Jurkat, Clone E6-1 (cell line): ENCODE measurements around the gene FUBP3. TPM values are rescaled to one million over a fixed set of nuclear protein-coding genes. Genes with fewer than 3 reads are reported as not detected.
A peak's percentile ranks its signal among the peaks of the same experiment; 100 is the strongest.

ENCODE experiments used
- DNase-seq: peaks from one replicate; pipeline ENCODE4 v3.0.0-alpha.2; 2011; ENCODE audit warnings: low read depth, low spot score
- H3K4me3 ChIP-seq: 2 replicates; pipeline ENCODE4 v1.5.1; 2011; ENCODE audit warnings: mild to moderate bottlenecking, low read length, control low read depth, moderate library complexity
- polyA plus RNA-seq: library from polyadenylated mRNA; unstranded; fragments of >200 nt; gene quantifications from one replicate; pipeline ENCODE4 v1.2.1, GENCODE V29; 2012; ENCODE audit warnings: missing spikeins; ENCODE audit not compliant: insufficient read length, insufficient read depth

The FUBP3 gene, protein sequence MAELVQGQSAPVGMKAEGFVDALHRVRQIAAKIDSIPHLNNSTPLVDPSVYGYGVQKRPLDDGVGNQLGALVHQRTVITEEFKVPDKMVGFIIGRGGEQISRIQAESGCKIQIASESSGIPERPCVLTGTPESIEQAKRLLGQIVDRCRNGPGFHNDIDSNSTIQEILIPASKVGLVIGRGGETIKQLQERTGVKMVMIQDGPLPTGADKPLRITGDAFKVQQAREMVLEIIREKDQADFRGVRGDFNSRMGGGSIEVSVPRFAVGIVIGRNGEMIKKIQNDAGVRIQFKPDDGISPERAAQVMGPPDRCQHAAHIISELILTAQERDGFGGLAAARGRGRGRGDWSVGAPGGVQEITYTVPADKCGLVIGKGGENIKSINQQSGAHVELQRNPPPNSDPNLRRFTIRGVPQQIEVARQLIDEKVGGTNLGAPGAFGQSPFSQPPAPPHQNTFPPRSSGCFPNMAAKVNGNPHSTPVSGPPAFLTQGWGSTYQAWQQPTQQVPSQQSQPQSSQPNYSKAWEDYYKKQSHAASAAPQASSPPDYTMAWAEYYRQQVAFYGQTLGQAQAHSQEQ
- 54.4 TPM for polyA plus RNA-seq

DNA sequence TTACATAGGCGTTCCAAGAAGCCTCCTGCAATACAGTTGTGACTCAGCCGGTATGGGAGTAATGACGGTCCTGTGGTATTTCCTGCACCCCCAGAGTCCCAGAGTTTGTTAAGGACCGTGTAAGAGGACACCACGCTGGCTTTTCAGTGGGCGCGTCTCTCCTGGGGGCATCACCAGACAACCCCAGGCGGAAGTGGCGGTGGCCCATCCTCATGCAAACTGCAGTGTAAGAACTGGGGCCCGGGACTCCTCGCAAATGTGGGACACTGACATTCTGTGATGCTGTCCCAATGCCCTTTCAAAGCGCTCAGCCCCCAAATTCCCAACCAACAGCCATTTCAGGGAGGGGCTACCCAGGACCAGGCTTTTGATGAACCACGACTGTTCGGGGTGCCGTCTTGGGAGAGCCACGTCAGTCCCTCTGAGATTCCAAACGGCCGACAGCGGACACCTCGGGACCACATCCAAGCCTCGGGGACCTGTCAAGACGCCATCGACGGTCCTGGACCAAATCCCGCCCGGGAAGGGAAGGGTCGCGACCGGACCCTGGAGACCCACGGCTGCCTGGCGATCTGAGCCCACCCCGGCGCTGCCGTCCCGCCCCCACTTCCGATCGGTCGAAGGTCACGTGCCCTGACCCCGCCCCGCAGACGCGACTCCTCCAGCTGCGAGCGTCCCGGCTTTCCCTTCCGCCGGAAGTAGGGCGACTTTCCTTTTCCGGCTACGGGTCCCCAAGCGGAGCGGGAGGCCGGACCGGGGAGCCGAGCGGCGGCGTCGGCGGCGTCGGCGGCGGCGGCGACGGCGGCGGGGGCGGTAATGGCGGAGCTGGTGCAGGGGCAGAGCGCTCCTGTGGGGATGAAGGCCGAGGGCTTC lies at the start of gene FUBP3:
FUBP3 (plus strand) TSS at position 713 of the 873 bp plus-strand sequence; CDS start at position 817, 104 bp downstream.
- peak within 1 kb of the TSS; percentile 95 for H3K4me3 ChIP-seq
- peak; percentile 79 for DNase-seq

GRCh38 chr9:130530938-130531337 lies 48.4 kb upstream of the FUBP3 start:
- H3K4me3 ChIP-seq: no peak overlapping the region
- no peak for DNase-seq

DNA sequence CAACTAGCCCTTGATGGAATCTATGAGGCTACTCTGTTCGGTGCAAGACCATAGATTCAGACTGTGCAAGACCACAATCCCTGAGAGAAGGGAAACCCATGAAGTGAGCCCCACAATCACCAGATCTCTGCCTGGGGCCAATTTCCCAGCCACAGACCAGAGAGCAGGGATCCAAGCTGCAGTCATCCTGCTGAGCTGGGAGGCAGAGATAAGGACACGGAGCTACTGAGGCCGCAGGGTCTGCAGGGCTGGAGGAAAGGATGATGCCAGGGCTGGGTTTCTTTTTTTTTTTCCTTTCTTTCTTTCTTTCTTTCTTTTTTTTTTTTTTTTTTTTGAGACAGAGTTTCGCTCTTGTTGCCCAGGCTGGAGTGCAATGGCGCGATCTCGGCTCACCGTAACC lies 47.7 kb upstream of the FUBP3 start:
- no peak overlapping the region for H3K4me3 ChIP-seq
- DNase-seq: no peak

- no peak for DNase-seq
- H3K4me3 ChIP-seq: no peak overlapping the region
Measured at GRCh38 chr9:130532426-130533080, 46.8 kb upstream of the FUBP3 start.

DNA sequence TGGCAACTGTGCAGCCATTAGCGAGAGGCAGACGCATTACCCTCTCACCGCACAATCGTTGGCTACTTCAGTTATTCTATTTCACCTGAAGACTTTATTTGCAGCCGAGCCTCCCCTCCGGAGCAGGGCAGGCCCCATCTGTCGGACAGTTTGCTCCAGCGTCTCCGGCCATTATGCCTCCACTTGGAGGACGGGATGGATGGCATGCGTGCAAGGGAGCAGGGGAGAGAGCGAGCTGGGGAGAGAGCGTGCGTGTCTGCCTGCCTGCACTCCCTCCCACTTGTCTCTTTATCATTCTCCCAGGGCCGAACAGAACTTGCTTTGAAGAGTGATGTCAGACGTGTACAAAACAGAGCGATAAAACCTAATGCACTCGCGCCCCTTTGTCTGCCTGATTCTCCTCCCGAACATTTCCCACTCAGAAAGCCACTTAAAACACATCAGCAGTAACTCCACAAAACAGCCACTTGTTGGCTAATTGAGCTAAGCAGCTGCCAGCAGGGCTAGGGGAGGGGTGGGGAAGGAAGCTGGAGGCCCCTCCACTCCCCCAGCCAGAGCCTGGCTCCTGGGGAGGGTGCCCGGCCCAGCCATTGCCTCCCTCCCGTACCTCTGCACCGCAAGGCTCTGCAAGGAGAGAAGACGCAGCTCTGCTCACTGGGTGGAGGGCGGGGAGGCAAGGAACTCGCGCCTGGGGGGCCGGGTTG lies 43.4 kb upstream of the FUBP3 start:
- DNase-seq: peak; percentile 88
- H3K4me3 ChIP-seq: peak overlapping the region; percentile 43

GRCh38 chr9:130536701-130537107 lies 42.7 kb upstream of the FUBP3 start:
- DNase-seq: no peak
- H3K4me3 ChIP-seq: no peak overlapping the region

DNA sequence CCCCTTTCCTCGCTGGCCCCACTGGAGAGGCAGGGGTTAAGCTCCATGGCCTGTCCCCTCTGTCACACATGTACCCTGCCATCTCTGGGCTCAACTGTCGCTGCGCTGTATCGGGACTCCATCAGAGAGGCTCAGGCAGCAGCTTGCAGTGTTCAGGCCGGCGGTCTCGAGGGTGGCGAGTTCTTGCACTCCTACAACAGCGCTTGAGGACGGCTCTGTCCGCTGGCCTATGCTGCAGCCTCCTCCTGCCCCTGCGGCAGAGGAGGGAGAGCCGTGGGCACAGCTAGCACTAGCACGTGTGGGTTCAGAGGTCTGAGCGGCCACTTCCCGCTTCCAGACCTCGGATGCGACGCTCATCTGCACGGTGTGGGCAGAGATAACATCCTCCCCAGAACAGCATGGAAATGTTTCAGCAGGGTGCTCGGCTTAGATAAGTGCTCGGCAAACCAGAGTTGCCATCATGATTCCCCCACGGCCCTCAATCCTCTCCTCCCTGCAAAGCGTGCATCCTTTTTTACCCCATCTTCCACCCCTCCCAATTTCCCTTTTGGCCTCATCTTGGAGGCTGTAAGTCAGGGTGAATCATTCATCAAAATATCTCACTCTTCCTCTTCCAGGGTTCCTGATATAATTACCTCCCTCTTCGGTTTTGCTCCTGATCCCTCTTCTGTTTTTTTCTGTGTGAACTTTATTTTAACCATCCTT lies 41.9 kb upstream of the FUBP3 start:
- H3K4me3 ChIP-seq: no peak overlapping the region
- no peak for DNase-seq

DNA sequence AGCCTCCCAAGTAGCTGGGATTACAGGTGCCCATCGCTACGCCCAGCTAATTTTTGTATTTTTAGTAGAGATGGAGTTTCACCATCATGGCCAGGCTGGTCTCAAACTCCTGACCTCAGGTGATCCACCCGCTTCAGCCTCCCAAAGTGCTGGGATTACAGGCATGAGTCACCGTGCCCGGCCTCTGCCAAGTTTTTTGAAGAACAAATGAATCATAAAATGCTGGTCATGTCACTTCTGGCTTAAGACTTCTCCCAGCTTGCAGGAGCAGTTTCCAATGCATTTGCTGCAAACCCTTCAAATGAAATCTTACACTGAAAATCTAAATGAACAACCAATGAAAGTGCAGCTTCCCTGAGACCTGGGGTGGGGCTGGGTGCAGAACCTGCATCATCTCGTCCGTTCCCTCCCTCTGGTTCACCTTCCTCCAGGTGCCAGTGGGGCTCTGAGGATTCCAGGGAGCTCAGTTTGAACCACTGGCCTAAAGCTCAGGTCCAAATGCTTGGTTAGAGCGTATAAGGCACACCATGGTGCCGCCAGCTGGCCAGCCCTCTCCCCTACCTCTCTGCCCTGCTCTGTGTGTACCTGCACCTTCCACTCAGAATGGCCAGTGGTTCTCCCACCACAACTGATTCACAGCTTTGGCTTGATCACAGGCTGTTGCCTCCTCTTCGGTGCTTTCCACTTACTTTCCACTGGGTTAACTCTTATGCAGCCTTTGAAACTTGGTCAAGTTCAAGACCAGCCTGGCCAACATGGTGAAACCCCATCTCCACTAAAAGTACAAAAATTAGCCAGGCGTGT lies 39.8 kb upstream of the FUBP3 start:
- DNase-seq: no peak
- no peak overlapping the region for H3K4me3 ChIP-seq

DNA sequence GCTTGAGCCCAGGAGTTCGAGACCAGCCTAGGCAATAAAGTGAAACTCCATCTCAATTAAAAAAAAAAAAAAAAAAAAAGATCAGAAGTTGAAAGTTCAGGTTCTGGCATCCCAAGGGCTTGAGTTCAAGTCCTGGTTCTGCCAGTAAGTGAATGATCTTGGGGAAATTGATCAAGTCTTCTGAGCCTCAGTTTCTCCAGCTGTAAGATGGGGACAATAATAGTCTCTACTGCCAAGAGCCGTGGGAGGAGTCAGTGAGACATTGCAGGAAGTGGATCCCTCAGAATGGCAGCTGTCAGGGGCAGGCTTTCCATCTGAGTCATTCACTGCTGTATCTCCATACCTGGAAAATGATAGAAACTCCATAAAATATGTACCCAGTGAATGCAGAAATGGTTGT lies 37.8 kb upstream of the FUBP3 start:
- peak; percentile 37 for DNase-seq
- no peak overlapping the region for H3K4me3 ChIP-seq

DNA sequence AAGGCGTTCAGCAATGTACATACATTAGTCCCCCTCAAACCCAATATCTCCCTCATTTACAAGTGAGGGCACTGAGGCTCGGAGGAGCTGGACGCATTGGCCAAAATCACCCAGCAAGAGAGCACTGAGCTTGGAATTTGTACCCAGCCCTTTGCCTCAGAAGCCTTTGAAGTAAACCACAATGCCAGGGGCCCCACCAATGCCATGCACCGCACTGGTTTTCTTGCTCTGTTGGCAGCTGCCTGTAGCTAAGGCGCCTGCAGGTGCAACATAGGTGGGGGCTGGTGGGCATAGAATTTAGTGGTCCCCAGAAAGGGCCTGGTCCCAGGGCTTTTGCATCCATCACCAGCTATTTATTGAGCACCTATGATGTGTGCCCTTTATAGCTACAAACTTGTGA lies 37.3 kb upstream of the FUBP3 start:
- DNase-seq: peak; percentile 71
- H3K4me3 ChIP-seq: no peak overlapping the region

DNA sequence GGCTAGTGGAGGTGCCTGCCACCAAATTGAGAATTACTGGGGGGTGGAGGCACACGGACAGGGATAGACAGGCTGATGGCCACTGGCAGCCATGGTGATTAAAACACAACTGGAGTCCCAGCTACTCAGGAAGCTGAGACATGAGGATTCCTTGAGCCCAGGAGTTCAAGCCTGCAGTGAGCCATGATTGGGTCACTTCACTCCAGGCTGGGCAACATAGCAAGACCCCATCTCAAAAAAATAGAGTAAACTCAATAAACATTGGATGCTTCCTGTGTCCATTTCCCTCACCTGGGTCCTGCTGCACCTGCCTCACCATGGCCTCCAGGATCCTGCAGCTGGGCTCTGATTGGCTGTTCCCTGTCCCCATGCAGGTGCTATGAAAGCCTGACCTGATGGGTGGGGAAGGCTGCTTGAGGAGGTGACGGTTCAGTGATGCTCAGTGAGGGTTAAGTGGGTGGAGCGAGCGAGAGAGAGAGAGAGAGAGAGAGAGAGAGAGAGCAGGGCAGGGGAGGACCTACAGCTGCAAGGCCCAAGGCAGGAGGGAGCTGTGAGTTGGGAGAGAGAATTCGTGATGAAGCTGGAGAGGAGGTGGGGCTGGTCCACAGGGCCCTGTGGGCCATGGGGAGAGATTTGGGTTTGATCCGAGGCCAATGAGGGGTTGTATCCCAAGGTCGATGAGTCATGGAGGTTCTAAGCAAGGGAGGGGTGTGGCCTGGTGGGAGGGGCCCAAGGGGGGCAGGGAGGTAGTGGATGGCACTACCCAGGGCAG lies 36.7 kb upstream of the FUBP3 start:
- no peak overlapping the region for H3K4me3 ChIP-seq
- peak; percentile 53 for DNase-seq

DNA sequence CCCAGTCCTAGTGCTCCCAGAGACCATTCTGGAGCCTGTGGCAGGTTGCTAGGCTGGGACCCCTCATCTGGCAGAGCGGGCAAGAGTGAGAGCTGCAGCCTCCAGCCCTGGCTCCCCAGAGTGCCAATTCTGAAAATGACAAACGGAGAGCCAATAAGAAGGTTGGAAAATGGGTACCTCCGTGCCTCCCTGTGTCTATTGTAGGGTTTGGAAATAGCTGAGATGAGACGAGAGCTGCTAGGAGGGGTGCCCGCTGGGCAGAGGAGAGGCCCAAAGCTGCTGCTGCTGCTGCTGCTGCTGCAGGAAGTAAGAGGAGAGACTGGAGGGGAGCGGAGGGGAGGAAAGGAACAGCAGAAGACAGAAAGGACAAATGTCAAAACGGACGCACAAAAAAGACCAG lies 36.0 kb upstream of the FUBP3 start:
- DNase-seq: no peak
- H3K4me3 ChIP-seq: no peak overlapping the region

GRCh38 chr9:130543859-130544258 lies 35.5 kb upstream of the FUBP3 start:
- no peak for DNase-seq
- no peak overlapping the region for H3K4me3 ChIP-seq

GRCh38 chr9:130544364-130544763 lies 35.0 kb upstream of the FUBP3 start:
- H3K4me3 ChIP-seq: no peak overlapping the region
- DNase-seq: no peak

DNA sequence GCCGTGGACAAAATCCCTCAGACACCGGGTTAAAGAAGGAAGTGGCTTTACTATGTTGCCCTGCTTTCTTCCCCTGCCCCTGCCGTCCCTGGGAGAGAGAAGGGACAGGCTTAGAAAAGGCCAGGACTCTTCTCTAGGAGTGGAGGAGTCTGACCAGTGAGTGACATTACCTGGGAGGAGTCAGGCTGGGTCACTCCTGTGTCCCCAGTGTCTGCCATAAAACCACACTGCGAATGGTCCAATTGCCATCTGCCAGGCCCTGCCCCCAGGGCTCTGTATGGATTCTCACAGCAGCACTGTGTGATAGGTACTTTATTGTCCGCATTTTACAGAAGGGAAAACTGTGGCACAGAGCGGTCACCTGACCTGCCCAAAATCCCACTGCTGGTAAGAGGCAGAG lies 31.3 kb upstream of the FUBP3 start:
- H3K4me3 ChIP-seq: no peak overlapping the region
- DNase-seq: no peak

DNA sequence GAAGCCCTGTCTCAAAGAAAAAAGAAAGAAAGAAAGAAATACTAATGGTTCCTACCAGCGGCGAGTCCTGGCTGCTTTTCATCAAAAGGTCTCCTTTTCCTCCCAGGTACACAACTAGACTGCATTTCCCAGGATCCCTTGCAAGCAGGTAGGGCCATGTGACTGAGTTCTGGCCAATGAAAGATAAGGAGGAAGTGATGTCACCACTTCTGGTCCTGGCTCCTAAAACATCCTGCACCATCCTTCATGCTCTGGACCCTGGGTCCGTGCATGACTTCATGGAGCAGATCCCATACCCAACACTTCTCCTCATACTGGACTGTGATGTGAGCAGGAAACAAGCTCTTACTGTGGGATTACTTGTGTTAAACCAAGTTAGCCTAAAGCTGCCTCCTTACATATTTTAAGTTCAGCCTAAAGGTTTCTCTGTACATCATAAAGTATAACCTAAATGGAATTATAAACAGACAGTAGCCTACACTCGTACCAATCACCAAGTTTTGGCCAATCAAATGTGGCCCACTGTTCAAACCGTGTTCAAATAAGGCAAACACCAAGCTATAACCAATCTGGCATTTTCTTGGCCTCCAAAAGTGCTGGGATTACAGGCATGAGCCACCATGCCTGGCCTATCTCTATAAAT lies 30.2 kb upstream of the FUBP3 start:
- peak; percentile 46 for DNase-seq
- no peak overlapping the region for H3K4me3 ChIP-seq
